DOHH2 (cell line): ENCODE measurements around the gene CEACAM6.

Experiments
- H3F3A ChIP-seq: fragments of 200-600 bp; sonication (generic), shearing (Covaris generic); 2 replicates; pipeline ENCODE4 v1.6.0; 2016; ENCODE audit warnings: antibody characterized with exemption, mild to moderate bottlenecking; ENCODE audit not compliant: control insufficient read depth, insufficient read depth
- H3K27ac ChIP-seq: fragments of 200-600 bp; sonication (generic); 2 replicates; pipeline ENCODE4 v1.5.1; 2014; ENCODE audit warnings: low read depth, mild to moderate bottlenecking, low read length, moderate library complexity
- H3K27me3 ChIP-seq: fragments of 200-600 bp; sonication (generic); 2 replicates; pipeline ENCODE4 v1.6.1; 2014; ENCODE audit warnings: mild to moderate bottlenecking, low read length, mixed read lengths; ENCODE audit not compliant: control insufficient read depth
- H3K36me3 ChIP-seq: fragments of 200-600 bp; sonication (generic); 2 replicates; pipeline ENCODE4 v1.6.1; 2014; ENCODE audit warnings: mild to moderate bottlenecking, low read length, moderate library complexity, mixed read lengths; ENCODE audit not compliant: control insufficient read depth
- H3K4me1 ChIP-seq: fragments of 200-600 bp; sonication (generic); 2 replicates; pipeline ENCODE4 v1.6.1; 2014; ENCODE audit warnings: mild to moderate bottlenecking, low read length, mixed read lengths; ENCODE audit not compliant: control insufficient read depth
- H3K4me2 ChIP-seq: fragments of 200-600 bp; sonication (generic); 2 replicates; pipeline ENCODE4 v1.6.0; 2014; ENCODE audit warnings: mild to moderate bottlenecking, low read length, moderate library complexity
- H3K4me3 ChIP-seq: fragments of 200-600 bp; sonication (generic); 2 replicates; pipeline ENCODE4 v1.5.1; 2014; ENCODE audit warnings: mild to moderate bottlenecking, low read length, mixed read lengths
- H3K79me2 ChIP-seq: fragments of 200-600 bp; sonication (generic); 2 replicates; pipeline ENCODE4 v1.6.1; 2014; ENCODE audit warnings: mild to moderate bottlenecking, low read length, mixed read lengths; ENCODE audit not compliant: control insufficient read depth
- H3K9me2 ChIP-seq: fragments of 200-600 bp; sonication (generic); replicated peaks from 2 replicates; pipeline ENCODE4 v1.6.1; 2014; ENCODE audit warnings: mild to moderate bottlenecking, low read length, mixed read lengths; ENCODE audit not compliant: control insufficient read depth
- H3K9me3 ChIP-seq: fragments of 200-600 bp; sonication (generic); 2 replicates; pipeline ENCODE4 v1.6.1; 2014; ENCODE audit warnings: antibody characterized with exemption, low read length, mixed read lengths; ENCODE audit not compliant: control insufficient read depth, insufficient read depth
- H4K20me1 ChIP-seq: fragments of 200-600 bp; sonication (generic); 2 replicates; pipeline ENCODE4 v1.6.0; 2014; ENCODE audit warnings: low read depth, mild to moderate bottlenecking, antibody characterized with exemption, low read length, moderate library complexity; ENCODE audit not compliant: control insufficient read depth, insufficient read depth
- EZH2phosphoT487 ChIP-seq: fragments of 200-600 bp; sonication (generic); IDR thresholded peaks from 2 replicates; pipeline ENCODE4 v1.6.1; 2017; ENCODE audit warnings: borderline replicate concordance, mild to moderate bottlenecking, antibody characterized with exemption, low read length, moderate library complexity, mixed read lengths
- TF ChIP-seq, protein P1 (sequence below): fragments of 200-600 bp; sonication (generic); IDR thresholded peaks from one replicate; pipeline ENCODE4 v1.5.1; 2014; ENCODE audit warnings: antibody characterized with exemption, mild to moderate bottlenecking, low read depth, low read length; ENCODE audit not compliant: poor library complexity, severe bottlenecking

The CEACAM6 gene

DNA sequence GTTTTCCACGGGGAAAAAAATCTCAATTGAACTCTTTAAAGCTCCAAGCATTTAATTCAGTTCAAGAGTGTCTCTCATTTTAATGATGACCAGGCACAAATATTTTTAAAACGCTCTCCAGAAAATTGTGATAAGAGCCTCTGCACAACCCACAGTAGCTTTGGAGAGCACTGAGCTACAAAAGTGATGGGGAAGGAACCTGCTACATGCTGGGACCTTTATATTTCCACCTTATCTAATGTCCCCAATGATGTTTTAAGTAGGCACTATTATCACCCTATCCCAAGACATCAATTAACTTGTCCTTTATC is 14.1 kb upstream of the CEACAM6 start:
- Histone ChIP-seq H3K4me2 (no peak overlapping the region), H3K4me3 (no peak overlapping the region), H3K9me3 (no peaks in the 10 kb centered on the region), H3K36me3 (no peaks in the 10 kb centered on the region), H3F3A (no peaks in the 10 kb centered on the region), H4K20me1 (no peaks in the 10 kb centered on the region), H3K27me3 (peaks cover 32% of the 10 kb centered on the region), H3K9me2 (no peaks in the 10 kb centered on the region), H3K4me1 (peaks cover 7% of the 10 kb centered on the region), H3K27ac (no peak overlapping the region), H3K79me2 (no peaks in the 10 kb centered on the region)
- TF ChIP-seq, protein P1, sequence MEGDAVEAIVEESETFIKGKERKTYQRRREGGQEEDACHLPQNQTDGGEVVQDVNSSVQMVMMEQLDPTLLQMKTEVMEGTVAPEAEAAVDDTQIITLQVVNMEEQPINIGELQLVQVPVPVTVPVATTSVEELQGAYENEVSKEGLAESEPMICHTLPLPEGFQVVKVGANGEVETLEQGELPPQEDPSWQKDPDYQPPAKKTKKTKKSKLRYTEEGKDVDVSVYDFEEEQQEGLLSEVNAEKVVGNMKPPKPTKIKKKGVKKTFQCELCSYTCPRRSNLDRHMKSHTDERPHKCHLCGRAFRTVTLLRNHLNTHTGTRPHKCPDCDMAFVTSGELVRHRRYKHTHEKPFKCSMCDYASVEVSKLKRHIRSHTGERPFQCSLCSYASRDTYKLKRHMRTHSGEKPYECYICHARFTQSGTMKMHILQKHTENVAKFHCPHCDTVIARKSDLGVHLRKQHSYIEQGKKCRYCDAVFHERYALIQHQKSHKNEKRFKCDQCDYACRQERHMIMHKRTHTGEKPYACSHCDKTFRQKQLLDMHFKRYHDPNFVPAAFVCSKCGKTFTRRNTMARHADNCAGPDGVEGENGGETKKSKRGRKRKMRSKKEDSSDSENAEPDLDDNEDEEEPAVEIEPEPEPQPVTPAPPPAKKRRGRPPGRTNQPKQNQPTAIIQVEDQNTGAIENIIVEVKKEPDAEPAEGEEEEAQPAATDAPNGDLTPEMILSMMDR: no peak
- no peak for TF ChIP-seq EZH2phosphoT487

DNA sequence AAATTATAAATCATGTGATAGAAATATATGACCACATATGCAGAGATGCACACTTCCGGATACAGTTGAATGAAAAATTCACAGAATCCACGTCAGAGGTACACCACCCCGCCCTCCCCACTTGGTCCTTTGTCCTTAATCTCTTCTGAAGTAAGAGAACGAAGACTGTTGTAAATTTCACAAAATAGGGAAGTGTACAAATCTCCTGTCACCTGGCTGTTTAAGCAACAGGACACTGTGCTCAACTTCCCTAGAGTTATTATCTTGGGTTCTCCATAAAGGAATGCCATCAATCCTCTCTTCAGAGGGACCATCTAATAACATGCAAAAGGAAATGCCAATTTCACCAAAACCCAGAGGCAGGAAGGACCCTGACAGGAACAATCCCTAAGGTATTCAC is 10.5 kb upstream of the CEACAM6 start:
- Histone ChIP-seq H3K27ac (no peak overlapping the region), H3K79me2 (no peaks in the 10 kb centered on the region), H3F3A (no peaks in the 10 kb centered on the region), H3K36me3 (no peaks in the 10 kb centered on the region), H3K4me2 (no peak overlapping the region), H4K20me1 (no peaks in the 10 kb centered on the region), H3K9me2 (no peaks in the 10 kb centered on the region), H3K4me3 (no peak overlapping the region), H3K4me1 (peaks cover 9% of the 10 kb centered on the region), H3K27me3 (peaks cover 35% of the 10 kb centered on the region), H3K9me3 (no peaks in the 10 kb centered on the region)
- no peak for TF ChIP-seq EZH2phosphoT487
- TF ChIP-seq, protein P1: no peak

DNA sequence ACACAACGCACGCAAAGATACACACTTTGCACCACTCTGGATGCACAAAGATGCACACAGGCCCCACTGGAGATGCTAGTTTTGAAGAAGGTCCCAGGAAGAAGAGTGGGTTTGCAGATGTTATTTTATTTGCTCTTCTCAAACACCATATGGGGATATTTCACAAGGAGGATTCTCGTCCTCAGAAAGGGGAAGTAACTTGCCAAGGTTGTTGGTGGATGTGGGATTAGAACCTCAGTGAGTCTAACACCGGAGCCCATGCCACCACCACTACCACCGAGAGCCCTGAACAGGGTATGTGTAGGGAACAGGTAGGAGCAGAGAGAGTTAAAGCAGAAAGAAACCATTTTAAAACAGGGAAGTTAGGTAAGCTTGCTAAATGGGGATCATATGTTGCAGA is 9.6 kb upstream of the CEACAM6 start:
- H3F3A ChIP-seq: no peaks in the 10 kb centered on the region
- no peak overlapping the region for H3K4me2 ChIP-seq
- no peaks in the 10 kb centered on the region for H3K79me2 ChIP-seq
- peaks cover 30% of the 10 kb centered on the region for H3K27me3 ChIP-seq
- H3K36me3 ChIP-seq: no peaks in the 10 kb centered on the region
- H3K4me1 ChIP-seq: peaks cover 9% of the 10 kb centered on the region
- H3K9me3 ChIP-seq: no peaks in the 10 kb centered on the region
- no peak overlapping the region for H3K4me3 ChIP-seq
- H4K20me1 ChIP-seq: no peaks in the 10 kb centered on the region
- H3K9me2 ChIP-seq: no peaks in the 10 kb centered on the region
- no peak overlapping the region for H3K27ac ChIP-seq
- TF ChIP-seq EZH2phosphoT487: no peak
- TF ChIP-seq, protein P1: no peak

DNA sequence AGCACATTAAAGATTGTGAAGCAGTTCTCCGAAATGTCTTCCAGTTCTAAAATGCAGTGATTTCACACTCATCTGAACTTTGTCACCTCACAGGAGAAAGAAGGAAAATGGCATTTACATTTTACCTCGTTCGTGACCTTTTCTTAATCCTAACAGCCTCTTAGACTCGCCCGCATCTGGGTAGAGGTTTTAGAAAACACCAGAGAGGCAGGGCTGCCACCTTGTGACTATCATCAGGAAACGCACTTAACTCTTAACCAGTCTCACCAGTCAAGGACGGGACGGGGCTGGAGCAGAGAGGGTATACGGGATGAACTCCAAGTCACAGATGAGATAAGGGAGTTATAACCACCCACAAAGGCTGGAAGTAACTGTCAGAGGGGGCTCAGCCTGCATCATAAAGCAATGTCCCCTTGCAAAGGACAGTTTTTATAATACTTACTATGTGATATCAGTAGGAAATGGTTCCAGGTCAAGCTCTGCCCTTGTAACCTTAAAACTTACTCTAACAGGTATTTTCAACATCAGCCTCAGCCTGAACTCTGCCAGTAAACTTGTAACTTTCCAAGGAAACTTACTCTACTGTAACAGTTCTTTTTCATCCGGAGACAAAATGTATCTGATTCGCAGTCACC is 8.6 kb upstream of the CEACAM6 start:
- Histone ChIP-seq H3K27ac (no peak overlapping the region), H3K79me2 (no peaks in the 10 kb centered on the region), H3K4me2 (no peak overlapping the region), H3K4me1 (peaks cover 9% of the 10 kb centered on the region), H3K36me3 (no peaks in the 10 kb centered on the region), H3K4me3 (no peak overlapping the region), H3K9me3 (no peaks in the 10 kb centered on the region), H4K20me1 (no peaks in the 10 kb centered on the region), H3F3A (no peaks in the 10 kb centered on the region), H3K9me2 (no peaks in the 10 kb centered on the region), H3K27me3 (peaks cover 33% of the 10 kb centered on the region)
- TF ChIP-seq, protein P1: peak; percentile 73
- TF ChIP-seq EZH2phosphoT487: no peak
